HG03103 (cell line): Measurements from ENCODE around the gene UPK1A.
A peak's percentile ranks its signal among the peaks of the same experiment; 100 is the strongest.
"Not testable (repeated sequence)": the region's sequence is repeated elsewhere in the genome, so short reads cannot be mapped to it uniquely, and the experiment has no call there.

Experiments used
- ATAC-seq: cut with Tn5 transposase; IDR thresholded peaks from one replicate; pipeline ENCODE4 v1.9.1; 2021; ENCODE audit warnings: low read depth; ENCODE audit not compliant: unreplicated experiment

The UPK1A gene

GRCh38 chr19:35716801-35717664, 50.7 kb downstream of the UPK1A start:
- ATAC-seq = peak; percentile 51

- ATAC-seq = no peak
Observed at GRCh38 chr19:35717665-35718344, 51.5 kb downstream of the UPK1A start, which contains the start of gene KMT2B. Gene KMT2B, plus strand, starts transcription at chr19:35718003. Its CDS starts 16 bp downstream, at chr19:35718019.

DNA sequence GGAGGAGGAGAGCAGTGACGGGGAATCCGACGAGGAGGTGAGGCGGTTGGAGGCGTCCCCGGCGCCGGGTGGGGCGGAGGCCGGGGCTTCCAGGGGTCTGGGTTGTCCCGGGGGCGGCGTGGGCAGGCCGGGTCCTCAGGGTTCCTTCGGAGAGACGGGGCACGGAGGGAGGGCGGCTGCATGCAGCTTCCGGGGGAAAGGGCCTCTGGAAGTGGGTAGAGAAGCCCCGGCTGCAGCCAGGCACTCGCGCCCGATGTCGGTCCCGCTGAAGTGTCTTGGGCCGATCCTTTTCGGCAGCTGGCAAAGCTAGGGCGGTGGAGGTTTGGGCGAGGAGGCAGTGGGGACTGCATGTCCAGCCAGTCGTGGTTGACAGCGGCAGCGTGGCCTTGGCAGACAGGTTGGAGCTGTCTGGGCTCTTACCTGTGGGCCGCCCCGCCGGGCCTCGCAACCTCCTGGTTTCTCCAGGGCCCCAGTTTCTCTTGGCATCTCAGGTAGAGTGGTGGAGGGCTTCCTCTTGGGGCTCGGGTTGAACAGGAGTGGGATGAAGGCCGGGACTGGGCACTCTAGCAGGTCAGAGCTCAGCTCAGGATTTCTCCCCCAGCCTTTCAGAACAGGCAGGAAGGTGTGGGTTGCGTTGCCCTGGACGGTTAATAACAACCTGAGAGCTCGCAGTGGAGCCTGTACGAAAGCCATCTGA, 52.2 kb downstream of the UPK1A start:
- ATAC-seq = no peak

GRCh38 chr19:35719402-35720162, 53.3 kb downstream of the UPK1A start:
- ATAC-seq = no peak

- no peak for ATAC-seq
Observed at GRCh38 chr19:35720163-35720524, 53.8 kb downstream of the UPK1A start.

DNA sequence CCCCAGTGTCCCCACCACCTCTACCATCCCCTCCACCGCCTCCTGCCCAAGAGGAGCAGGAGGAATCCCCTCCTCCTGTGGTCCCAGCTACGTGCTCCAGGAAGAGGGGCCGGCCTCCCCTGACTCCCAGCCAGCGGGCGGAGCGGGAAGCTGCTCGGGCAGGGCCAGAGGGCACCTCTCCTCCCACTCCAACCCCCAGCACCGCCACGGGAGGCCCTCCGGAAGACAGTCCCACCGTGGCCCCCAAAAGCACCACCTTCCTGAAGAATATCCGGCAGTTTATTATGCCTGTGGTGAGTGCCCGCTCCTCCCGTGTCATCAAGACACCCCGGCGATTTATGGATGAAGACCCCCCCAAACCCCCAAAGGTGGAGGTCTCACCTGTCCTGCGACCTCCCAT, 54.3 kb downstream of the UPK1A start:
- ATAC-seq = no peak

- no peak for ATAC-seq
Observed at GRCh38 chr19:35721374-35721773, 55.1 kb downstream of the UPK1A start.

- ATAC-seq = no peak
Observed at GRCh38 chr19:35722461-35722860, 56.1 kb downstream of the UPK1A start.

GRCh38 chr19:35722897-35723296, 56.6 kb downstream of the UPK1A start:
- ATAC-seq = no peak

GRCh38 chr19:35723671-35724070, 57.4 kb downstream of the UPK1A start:
- ATAC-seq = no peak

GRCh38 chr19:35724132-35724531, 57.8 kb downstream of the UPK1A start:
- not testable (repeated sequence) for ATAC-seq

DNA sequence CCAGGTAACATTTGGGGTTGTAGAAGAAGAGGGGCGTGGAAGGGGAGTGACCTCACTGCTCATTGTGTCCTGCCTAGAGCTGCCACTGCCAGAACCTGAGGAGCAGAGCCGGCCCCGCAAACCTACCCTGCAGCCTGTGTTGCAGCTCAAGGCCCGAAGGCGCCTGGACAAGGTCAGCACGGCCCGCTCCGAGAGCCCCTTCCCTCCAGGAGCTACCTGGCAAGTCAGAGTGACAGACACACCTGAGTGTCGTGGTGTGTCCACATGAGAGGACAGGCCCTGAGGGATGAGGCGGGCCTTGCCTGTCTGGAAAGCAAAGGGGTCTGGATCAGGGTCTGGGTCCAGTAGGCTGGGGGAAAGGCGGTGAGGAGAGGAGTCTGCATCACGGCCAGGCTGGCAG, 58.2 kb downstream of the UPK1A start:
- no peak for ATAC-seq

- no peak for ATAC-seq
Observed at GRCh38 chr19:35725216-35725861, 59.0 kb downstream of the UPK1A start.

GRCh38 chr19:35727053-35727955, 61.0 kb downstream of the UPK1A start:
- ATAC-seq = no peak
